Mucosa of gallbladder (tissue), 1 donor: Measurements from ENCODE around the gene SP1. TPM values are rescaled to one million over a fixed set of nuclear protein-coding genes. Genes with fewer than 3 reads are reported as not detected.

Source experiments
- DNase-seq: peaks from one replicate; pipeline ENCODE4 v3.0.0-alpha.2; 2020; ENCODE audit warnings: low spot score
- total RNA-seq: library from RNA; stranded (reverse); gene quantifications from one replicate; pipeline ENCODE4 v1.2.1, GENCODE V29; 2021
- donor health status: DM: no; HTN: no; CAD: no.

Gene SP1
- total RNA-seq, 1 donor from 2014 or later: 104 TPM

GRCh38 chr12:53450936-53451335, 71.0 kb downstream of the SP1 start:
- DNase-seq: no peak

GRCh38 chr12:53451661-53452158, 71.7 kb downstream of the SP1 start, which contains the start of gene PCBP2:
PCBP2 (plus strand) TSS chr12:53452102; CDS start chr12:53454801, 2,699 bp downstream.
- DNase-seq: peak; percentile 98

- peak; percentile 85 for DNase-seq
These were observed 72.4 kb downstream of the SP1 start for GRCh38 chr12:53452159-53453077.

GRCh38 chr12:53453953-53454640, 74.1 kb downstream of the SP1 start:
- DNase-seq: no peak

- no peak for DNase-seq
These were observed 74.7 kb downstream of the SP1 start for GRCh38 chr12:53454707-53455106.

- no peak for DNase-seq
These were observed 76.8 kb downstream of the SP1 start for GRCh38 chr12:53456654-53457366.

GRCh38 chr12:53459097-53459496, 79.1 kb downstream of the SP1 start:
- no peak for DNase-seq

GRCh38 chr12:53461059-53461458, 81.1 kb downstream of the SP1 start:
- no peak for DNase-seq

- no peak for DNase-seq
These were observed 81.6 kb downstream of the SP1 start for GRCh38 chr12:53461591-53461990.

GRCh38 chr12:53462935-53463334, 83.0 kb downstream of the SP1 start:
- DNase-seq: no peak

- DNase-seq: no peak
These were observed 84.0 kb downstream of the SP1 start for GRCh38 chr12:53463802-53464560.

- DNase-seq: no peak
These were observed 84.9 kb downstream of the SP1 start for GRCh38 chr12:53464685-53465418.

GRCh38 chr12:53465679-53466078, 85.7 kb downstream of the SP1 start:
- no peak for DNase-seq

Other genes starting within 250 kb of the SP1 start
- 40.4 TPM for gene ZNF740, start 199.5 kb upstream of the SP1 start, total RNA-seq
- 44.3 TPM for gene CSAD, start 199.3 kb upstream of the SP1 start, total RNA-seq
- gene ITGB7, start 172.9 kb upstream of the SP1 start, total RNA-seq: 5.8 TPM
- 41.8 TPM for gene RARG, start 148.0 kb upstream of the SP1 start, total RNA-seq
- gene ESPL1, start 111.9 kb upstream of the SP1 start, total RNA-seq: 1.5 TPM
- gene PFDN5, start 84.6 kb upstream of the SP1 start, total RNA-seq: 420 TPM
- 63.4 TPM for gene MYG1, start 80.5 kb upstream of the SP1 start, total RNA-seq
- 55.5 TPM for gene AAAS, start 58.6 kb upstream of the SP1 start, total RNA-seq
- not detected for gene SP7, start 43.8 kb upstream of the SP1 start, total RNA-seq
- 0.60 TPM for gene AMHR2, start 43.7 kb downstream of the SP1 start, total RNA-seq
- gene PRR13, start 61.6 kb downstream of the SP1 start, total RNA-seq: 326 TPM
- 713 TPM for gene PCBP2, start 71.9 kb downstream of the SP1 start, total RNA-seq
- gene MAP3K12, start 119.3 kb downstream of the SP1 start, total RNA-seq: 29.2 TPM
- 33.3 TPM for gene TARBP2, start 121.1 kb downstream of the SP1 start, total RNA-seq
- gene NPFF, start 127.3 kb downstream of the SP1 start, total RNA-seq: not detected
- gene ATF7, start 246.2 kb downstream of the SP1 start, total RNA-seq: 53.3 TPM